GM19099 (cell line): Measurements from ENCODE around the gene TINCR.

Source experiments
- POLR2A ChIP-seq: IDR thresholded peaks from 3 replicates; pipeline ENCODE4 v1.6.1; 2011; ENCODE audit warnings: low read depth; ENCODE audit not compliant: insufficient read length; ENCODE audit errors: extremely low read depth

Gene TINCR

GRCh38 chr19:5567360-5567969 lies at the start of gene TINCR:
Gene TINCR, minus strand, starts transcription at chr19:5567953.
- TF ChIP-seq POLR2A: no peak

DNA sequence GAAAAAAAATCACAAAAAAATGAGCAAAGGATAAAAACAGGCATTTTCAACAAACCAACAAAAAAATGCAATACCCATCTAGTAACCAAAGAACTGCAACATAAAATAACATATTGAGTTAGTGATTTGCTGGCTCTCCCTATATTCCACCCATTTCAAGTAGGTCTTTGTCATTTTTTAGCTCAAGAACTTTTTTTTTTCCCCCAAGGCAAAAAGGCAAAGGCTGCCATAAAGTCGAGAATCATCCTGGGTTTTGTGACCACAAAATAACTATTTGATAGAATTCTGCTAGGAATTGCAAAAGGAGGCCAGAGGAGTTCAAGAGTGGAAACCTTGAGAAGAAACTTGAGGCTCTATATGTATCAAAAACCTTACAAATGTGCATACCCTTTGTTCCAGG lies 49.3 kb upstream of the TINCR start:
- no peak for TF ChIP-seq POLR2A

GRCh38 chr19:5615756-5616327 lies 48.1 kb upstream of the TINCR start:
- no peak for TF ChIP-seq POLR2A

GRCh38 chr19:5612891-5613865 lies 45.4 kb upstream of the TINCR start:
- TF ChIP-seq POLR2A: no peak

GRCh38 chr19:5609881-5610448 lies 42.2 kb upstream of the TINCR start:
- TF ChIP-seq POLR2A: no peak

- no peak for TF ChIP-seq POLR2A
These were observed 40.5 kb upstream of the TINCR start for GRCh38 chr19:5608291-5608690.

GRCh38 chr19:5607318-5608275 lies 39.8 kb upstream of the TINCR start:
- no peak for TF ChIP-seq POLR2A

DNA sequence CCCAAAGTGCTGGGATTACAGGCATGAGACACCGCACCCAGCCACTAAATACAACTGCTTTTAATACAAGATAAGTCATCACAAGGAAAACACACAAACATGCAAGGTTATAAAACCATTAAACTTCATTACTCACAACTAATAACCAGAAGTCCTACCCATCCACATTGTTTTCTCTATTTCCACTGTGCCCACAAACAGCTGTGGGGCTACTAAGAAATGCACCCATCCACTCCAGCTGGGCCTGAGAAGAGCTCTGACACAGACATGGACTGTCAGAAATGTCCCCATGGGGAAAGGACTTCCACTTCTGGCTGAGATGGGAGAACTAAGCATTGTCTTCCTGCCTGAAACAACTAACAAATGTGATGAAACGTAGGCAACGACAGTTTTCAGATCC lies 37.6 kb upstream of the TINCR start:
- no peak for TF ChIP-seq POLR2A

- no peak for TF ChIP-seq POLR2A
These were observed 35.9 kb upstream of the TINCR start for GRCh38 chr19:5603626-5604025.

DNA sequence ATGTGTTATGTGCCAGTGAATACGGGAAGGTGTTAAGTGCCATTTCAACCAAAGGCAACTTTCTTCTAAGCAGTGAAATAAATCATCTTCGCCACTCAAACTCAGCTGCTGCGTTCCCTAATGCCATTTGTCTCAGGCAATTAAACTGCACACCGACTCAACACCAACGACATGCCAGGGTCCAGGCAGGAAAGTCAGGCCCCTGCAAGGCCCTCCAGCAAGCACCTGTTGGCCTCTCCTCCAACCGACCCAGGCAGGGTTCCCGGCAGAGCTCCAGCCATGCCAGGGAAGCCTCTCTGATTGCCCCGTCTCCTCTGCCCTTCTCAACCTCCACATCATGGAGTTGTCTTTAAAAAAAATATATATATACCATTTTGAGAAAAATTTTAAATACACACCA lies 33.0 kb upstream of the TINCR start:
- TF ChIP-seq POLR2A: no peak

- no peak for TF ChIP-seq POLR2A
These were observed 28.0 kb upstream of the TINCR start for GRCh38 chr19:5595745-5596144.

DNA sequence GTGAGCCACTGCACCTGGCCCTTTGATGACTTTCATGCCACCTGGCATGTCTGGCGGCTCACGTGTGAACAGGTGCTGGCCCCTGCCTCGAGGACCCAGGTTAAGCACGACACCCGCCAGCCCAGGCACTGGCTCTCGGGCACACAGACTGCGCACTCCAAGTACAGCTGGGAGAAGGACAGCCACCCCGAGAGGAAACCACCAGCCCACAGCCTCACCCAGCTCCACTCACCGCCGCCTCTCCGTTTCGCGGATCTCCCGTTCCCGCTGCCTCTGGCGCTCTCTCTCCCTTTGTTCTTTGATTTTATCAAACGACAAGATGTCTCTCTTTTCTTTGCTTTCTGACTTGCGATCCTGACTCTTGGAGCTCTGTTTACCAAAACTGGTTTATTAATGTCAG lies 27.4 kb upstream of the TINCR start:
- TF ChIP-seq POLR2A: no peak

DNA sequence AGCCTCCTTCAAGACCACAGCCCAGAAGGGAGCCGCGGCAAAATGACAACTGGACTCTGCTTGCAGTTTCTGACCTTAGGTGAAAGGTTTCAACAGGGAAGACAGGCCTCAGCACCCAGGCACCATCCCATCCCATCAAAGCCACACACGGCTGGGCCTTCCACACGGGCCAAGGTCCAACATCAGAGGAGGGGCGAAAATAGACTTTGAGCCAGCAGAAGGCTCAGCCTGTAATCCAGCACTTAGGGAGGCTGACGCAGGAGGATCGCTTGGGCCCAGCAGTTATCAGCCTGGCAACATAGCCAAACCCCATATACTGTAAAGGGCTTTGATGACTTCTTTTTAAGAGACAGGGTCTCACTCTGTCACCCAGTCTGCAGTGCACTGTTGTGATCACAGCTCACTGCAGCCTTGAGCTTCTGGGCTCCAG lies 26.8 kb upstream of the TINCR start:
- TF ChIP-seq POLR2A: no peak
